NCI-H2107 treated with DMSO at 0.1 percent for 48 hours (cell line): ENCODE measurements around the gene FRYL.

ENCODE experiments used
- DNase-seq: peaks from one replicate; lab custom pipeline; 2025; ENCODE audit not compliant: unreplicated experiment; lab: John Stamatoyannopoulos, UW

Gene FRYL

DNA sequence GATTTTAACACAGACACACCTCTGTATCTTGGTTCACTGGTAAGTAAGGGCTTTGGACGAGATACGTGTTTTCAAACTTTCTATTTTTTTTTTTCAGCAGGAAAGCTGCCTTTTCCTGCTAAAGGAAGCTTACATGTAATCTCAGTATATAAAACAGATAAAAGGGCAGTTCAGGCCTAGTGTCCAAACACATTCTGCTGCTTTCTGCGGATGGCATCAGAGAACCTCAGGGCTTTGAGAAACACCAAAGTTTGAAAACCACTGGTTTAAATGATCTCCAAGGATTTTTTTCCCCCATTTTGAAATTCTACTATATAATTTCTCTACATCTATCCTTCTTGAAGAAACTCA, 214.1 kb downstream of the FRYL start:
- no peak for DNase-seq

DNA sequence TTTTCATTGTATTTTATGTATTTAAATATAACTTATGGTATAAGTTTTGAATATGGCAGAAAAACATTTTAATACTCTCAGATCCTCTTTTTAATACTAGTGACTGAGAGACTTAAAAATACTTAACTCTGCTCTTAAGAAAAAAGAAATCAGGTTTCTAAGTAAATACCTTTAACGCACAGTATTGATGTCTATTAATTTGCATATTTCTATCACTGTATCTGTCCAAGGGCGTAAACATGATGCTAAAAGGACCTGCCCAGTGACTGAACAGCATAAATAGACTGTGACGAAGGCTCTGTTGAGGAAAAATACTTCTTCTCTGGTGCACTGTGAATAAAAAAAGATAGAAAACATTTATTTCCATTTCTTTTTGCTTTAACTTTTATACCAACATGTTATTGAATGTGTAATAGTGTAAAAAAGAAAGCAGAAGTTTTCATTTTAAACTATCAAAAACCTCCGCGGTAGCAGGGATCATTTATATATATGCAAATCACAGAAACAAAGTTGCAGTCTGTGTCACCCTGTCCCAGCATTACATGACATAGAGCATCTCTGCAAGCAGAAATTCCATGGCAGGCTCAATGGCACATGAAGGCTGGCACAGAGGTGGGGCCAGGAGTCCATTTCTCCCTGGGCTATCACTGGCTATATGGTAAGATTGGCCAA, 214.6 kb downstream of the FRYL start:
- no peak for DNase-seq

GRCh38 chr4:48564151-48564550, 215.9 kb downstream of the FRYL start:
- DNase-seq: no peak

DNA sequence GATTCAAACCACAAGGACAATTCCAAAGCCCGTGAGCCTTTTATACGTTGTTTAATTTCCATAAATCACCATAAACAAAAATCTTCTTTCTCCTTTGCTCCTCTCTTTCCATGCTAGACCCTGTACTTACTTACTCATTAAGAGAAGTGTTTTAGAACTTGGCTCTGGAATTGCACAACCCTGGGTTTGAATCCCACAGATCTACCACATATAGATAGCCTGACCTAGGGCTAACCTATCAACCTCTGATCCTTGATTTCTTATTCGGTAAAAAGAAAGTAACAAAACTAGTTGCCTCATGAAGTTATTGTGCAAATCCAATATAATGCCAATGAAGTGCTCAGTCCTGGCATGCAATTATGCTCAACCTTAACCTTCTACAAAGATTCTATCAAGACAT, 221.3 kb downstream of the FRYL start:
- DNase-seq: no peak

DNA sequence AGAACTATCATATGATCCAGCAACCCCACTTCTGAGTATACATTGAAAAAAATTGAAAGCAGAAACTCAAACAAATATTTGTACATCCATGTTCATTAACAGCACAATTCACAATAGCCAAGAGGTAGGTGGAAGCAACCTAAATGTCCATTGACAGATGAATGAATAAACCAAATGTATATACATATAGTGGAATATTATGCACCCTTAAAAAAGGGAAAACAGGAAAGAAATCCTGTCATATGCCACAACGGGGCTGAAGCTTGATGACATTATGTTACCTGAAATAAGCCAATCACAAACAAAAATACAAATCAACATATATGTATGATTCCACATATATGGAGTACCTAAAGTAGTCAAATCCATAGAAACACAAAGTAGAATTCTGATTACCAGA, 222.1 kb downstream of the FRYL start:
- no peak for DNase-seq

DNA sequence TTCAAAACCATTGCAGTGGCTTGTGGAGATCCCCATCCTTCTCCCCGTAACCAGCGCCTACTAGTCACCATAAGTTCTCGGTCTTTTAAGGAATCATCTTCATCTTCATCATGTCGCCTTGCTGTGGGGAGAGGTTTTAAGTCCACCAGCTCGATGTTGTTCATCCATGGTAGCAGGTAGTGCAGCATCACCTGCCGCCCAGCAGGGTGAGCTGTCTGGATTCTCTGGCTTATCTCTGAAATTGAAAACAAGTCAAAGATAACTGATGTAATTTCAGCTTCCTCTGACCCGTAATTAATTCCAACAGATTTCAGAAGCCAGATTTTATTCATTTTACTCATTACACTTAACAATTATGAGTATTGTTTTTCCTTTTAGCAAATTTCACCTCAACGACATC, 222.6 kb downstream of the FRYL start:
- DNase-seq: no peak

DNA sequence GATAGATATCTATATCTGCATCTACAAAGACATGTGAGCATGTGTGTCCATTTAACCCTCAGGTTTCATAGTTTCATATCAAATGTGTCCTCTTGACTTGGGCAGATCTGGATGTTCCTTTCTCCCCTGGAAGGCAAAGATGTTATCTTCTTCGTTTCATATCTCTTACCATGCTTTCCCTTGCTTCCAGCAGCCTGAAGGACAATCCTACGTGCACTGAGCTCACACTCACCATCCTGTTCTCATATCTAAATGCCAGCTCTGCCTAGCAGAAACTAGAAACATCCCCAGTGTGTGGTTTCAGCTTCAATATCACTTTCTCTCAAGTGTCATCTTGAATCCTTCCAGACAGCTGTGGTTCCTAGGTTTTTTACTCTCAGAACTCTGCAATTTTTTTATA, 223.8 kb downstream of the FRYL start:
- no peak for DNase-seq

DNA sequence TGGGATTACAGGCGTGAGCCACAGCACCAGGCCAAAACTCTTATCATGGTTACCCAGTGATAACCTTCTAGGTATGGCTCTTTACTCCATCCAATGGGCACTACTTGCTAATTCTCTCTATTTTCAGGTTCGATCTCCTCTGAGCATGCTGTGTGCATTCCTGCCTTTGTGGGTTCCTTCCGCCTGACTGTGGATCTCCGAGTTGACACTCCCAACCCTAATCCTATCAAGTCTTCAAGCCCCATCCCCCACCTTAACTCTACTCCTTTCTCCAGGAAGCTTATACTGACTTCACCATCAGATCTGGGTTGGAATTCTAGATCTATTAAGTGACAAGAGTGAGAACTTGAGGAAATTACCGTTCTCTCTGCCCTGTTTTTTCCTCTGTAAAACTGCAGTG, 225.5 kb downstream of the FRYL start:
- no peak for DNase-seq

DNA sequence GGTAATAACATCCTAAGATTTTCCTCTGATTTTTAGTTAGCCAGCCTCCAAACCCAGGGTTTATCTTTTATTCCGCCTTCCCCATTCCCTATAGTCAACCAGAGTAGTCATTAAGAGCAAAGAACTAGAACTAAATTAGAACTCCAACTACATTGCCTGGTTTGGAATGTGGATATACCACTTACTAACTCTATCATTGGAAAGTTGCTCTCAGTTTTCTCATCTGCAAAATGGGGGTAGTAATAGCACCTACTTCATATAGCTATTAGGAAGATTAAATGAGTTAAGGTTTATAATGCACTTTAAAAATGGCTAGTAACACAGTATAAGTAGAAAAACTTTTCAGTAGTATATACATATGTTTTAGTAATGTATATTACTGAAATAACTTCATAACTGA, 226.4 kb downstream of the FRYL start:
- no peak for DNase-seq

DNA sequence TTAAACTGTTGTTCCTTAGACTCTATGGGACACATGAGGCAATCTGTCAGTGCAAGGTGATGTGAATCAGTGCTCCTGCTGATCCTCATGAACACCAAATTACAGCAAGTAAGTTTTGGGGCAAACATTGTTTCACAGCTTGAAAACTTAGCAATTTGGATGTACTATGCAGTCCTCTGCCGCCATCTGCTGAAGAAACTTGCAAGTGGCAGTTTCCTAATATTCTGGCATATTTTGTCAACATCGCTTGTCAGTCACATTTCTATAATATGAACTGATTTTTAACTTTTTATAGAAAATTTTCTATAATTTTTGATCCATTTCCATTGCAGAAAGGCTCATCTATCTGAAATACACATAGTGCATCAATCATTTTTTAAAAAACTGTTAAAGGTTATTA, 233.7 kb downstream of the FRYL start:
- DNase-seq: peak; percentile 1

- no peak for DNase-seq
Measured at GRCh38 chr4:48543796-48544195, 236.3 kb downstream of the FRYL start.

- DNase-seq: no peak
Measured at GRCh38 chr4:48542888-48543287, 237.2 kb downstream of the FRYL start.

DNA sequence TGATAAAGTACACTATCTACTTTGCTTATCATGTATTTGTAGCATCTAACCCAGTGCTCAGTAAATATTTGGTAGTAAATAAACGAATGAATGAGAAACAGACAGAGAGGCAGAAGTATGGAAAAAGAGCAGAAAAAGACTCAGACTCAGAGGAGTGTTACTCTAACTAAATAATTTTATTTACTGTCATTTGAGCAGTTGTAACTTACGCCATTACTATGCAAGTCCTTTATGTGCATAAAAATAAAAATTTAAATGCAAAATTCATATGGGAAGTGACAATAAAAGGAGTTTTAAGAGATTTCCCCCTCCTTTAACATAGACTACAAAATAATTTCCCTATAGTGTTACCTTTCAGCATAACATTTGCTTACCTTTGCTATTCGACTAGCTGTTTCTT, 240.5 kb downstream of the FRYL start:
- no peak for DNase-seq

DNA sequence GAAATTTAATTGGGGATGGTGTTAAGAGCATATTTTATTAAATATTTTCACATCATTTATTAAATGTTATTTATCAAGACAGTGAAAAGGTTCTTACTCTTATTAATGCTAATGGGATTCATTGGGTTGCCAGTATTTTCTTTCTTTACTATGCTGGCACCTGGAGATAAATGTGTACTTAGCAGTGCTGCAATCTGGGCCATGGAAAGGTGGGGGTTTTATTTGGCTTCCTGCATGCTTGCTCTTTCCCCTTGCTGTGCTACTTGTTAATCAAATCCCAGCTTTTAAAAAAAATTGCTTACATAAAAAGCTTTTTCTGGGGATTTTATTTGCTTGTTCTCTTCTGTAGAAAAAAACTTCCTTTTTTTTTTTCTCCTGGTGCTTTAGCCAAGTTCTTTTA, 241.7 kb downstream of the FRYL start:
- no peak for DNase-seq

DNA sequence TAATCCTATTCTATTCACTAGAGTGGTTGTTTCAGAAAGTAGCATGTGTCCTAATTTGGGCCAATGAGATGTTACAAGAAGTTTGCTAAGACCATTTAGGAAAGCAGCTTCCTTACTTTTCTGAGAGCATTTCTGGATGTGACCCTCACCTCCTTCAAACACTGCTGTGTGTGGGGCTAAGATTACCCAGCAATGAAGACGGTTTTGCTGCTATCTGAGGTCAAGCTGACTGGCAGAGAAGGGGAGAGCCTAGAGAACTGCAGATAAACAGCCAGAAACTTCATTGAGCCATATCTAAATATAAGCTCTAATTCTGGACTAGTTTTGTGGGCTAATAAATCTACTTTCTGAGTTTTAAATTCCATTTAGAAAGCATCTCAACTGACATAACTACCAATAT, 253.7 kb downstream of the FRYL start:
- DNase-seq: no peak

- DNase-seq: no peak
Measured at GRCh38 chr4:48518143-48518542, 261.9 kb downstream of the FRYL start.

DNA sequence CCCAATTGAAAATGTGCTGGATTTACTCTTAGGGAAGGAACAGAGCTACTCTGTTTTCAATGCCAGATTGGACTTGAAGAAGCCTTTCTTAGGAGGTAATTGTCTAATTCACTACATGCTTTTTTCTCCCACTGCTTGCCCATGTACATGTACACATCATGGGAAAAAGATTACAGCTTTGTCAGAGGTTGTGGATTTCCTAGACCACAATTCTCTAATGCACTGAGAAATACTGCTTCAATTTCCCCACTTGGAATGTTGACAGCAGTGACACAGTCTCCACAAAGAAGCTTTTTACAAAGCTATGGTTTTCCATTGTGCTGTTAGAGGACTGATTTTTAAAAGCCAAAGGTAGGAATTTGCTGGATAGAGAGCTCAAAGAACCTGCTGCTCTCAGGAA, 270.5 kb downstream of the FRYL start:
- DNase-seq: peak; percentile 58

GRCh38 chr4:48506716-48507115, 273.4 kb downstream of the FRYL start:
- no peak for DNase-seq

DNA sequence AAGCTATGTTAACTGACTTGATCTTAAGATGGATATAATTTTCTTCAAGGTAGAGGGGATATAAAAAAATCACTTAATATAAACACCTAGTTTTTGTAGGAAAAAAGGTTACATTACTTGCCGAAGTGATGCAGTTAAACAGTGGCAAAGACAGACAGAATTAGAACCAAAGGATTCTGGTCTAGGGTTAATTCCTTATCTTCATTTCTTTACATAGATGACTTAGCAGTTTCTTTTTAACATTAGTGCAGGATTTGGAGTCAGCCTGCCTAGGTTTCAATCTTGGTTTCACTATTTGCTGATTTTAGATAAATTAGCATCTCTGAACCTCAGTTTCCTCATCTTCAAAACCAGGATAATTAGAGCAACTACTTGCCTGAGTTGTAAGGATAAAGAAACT, 275.7 kb downstream of the FRYL start:
- DNase-seq: no peak

DNA sequence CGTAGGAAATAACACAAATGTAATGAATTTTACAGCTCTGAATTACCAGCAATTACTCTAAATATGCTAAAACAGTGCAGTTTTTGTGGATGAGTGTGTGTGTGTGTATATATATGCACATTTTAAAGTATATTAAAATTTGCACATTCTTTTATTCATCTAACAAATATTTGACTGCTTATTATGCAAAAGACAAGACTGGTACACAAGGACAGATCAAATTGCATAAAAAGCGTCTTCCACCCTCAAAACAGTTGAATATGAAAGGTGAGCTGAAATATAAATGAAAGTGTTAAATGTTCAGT, 276.1 kb downstream of the FRYL start:
- no peak for DNase-seq

GRCh38 chr4:48503233-48504025, 276.6 kb downstream of the FRYL start:
- DNase-seq: no peak

- DNase-seq: no peak
Measured at GRCh38 chr4:48499551-48500066, 280.5 kb downstream of the FRYL start.

GRCh38 chr4:48498895-48499294, 281.2 kb downstream of the FRYL start:
- no peak for DNase-seq
